H4 (cell line): ENCODE measurements around the gene OPN1LW. TPM values are rescaled to one million over a fixed set of nuclear protein-coding genes. Genes with fewer than 3 reads are reported as not detected.
"Not testable (repeated sequence)": the region's sequence is repeated elsewhere in the genome, so short reads cannot be mapped to it uniquely, and the experiment has no call there.

Source experiments
- DNase-seq: peaks from one replicate; pipeline ENCODE4 v3.0.0-alpha.2; 2015; ENCODE audit warnings: low spot score
- total RNA-seq: library from RNA; depleted of rRNA; stranded (reverse); fragments of >200 nt; shearing (Covaris generic); gene quantifications from 2 replicates; pipeline ENCODE4 v1.2.3, GENCODE V29; 2014

OPN1LW gene
- total RNA-seq, 1 experiment from 2014 or later, result not detected

- DNase-seq, result no peak
Measured at GRCh38 chrX:154132366-154132765, 11.7 kb upstream of the OPN1LW start.

DNA sequence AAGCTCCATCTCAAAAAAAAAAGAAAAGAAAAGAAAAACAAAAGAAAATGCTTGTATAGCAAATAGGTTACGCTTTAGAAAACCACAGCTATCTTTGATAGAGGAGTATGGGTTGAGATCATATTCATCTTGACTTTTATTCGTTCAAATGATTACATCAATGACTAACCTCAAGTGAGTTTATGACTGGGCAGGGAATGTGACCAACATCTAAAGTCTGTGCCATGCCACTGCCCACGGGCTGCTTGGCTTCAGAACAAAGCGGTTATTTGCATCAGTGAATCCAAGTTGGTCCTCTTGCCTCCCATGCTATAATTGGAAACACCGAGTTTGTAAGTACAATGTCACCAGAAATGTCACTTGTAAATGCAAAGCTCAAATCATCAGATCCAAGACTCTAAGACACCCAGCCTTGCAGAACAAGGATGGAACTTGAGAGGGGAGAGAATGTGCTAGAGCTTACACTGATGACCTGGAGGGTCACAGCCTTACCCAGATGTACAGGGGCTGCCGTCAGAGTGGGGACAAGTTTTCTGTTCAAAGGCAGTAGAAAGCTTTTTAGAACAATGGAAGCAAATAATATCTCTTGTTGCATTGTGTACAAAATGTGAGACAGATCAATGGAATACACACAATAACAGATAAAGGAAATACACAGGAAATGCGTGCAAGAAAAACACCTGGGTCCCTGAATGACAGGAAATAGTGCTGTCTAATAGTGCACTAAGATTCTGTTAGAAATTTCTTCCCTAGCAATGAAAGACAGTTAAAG lies 8.4 kb upstream of the OPN1LW start:
- no peak for DNase-seq

DNA sequence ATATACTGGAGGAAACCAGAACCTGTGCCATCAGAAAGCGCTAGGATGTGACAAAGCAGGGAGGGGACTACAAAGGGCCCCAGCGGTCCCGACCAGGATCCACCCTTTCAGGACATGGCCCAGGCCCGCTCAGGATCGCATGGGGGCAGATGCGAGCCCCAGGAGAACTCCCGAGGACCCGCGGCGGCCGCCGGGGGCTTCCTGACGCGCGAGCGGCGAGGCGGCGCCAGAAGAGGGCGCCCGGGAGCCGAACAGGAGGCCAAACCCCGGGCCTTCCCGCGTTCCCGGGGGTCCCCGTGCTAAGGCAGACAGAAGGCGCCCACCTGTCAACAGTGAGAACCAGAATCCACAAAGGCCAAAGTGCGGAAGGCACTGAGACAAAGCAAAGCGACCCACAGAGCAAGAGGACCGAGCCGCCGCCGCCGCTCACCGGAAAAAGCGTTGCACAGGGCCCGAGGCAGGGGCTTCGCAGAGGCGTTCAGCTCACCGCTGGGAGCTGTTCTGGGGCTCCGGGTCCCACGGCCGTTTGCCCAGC lies 7.3 kb upstream of the OPN1LW start:
- DNase-seq, result peak; percentile 5

DNA sequence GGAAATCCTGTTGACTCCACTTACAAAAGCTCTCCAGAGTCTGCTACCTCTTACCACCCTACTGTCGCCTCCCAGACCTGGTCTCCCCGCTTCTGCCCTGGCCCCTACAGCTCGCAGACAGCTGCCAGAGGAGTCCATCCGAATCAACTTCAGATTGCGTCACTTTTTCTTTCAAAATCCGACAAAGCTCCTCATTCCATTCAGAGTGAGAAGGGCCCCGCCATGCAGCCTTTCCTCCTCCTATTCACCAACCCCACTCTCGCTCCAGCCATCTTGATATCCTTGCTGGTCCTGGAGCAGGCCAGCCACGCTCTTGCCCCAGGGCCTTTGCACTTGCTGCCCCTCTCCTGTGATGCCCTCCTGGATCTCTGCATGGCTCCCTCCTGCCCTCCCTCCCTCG lies 5.2 kb upstream of the OPN1LW start:
- no peak for DNase-seq

GRCh38 chrX:154140206-154140605 lies 3.8 kb upstream of the OPN1LW start:
- no peak for DNase-seq

- no peak for DNase-seq
Measured at GRCh38 chrX:154140742-154141141, 3.3 kb upstream of the OPN1LW start.

DNA sequence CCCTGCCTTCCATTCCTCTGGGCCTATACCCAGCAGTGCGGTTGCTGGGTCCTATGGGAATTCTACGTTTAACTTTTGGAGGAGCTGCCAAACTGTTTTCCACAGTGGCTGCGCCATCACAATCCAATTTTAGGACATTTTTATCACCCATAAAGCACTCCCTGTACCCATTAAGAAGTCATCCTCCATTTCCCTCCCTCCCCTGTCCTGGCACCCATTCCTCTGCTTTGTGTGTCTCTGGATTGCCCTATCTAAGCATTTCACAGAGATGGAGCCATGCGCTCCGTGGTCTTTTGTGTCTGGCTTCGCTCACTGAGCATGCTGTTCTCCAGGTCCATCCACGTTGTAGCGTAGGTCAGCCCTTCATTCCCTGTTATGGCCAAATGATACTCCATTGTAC lies 1.7 kb upstream of the OPN1LW start:
- no peak for DNase-seq

GRCh38 chrX:154142950-154143745 lies 895 bp upstream of the OPN1LW start:
- no peak for DNase-seq

DNA sequence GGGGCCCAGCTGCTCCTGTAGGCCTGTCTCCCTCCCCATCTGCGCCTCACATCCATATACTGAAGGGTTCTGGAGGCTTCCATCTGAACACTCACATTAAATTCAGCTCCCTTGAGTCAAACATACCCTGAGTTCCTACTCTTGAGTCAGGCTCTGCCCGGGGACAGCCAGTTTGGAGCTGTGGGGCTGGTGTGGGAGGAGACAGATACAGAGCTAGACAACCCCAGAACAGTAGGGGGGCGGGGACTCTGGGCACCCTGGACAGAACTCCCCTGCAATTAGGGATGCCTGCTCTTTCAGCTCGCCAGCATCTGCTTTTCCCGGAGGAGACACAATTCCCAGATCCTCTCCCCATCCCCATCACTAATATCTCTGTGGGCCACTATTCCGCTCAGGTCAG lies 7.0 kb downstream of the OPN1LW start:
- not testable (repeated sequence) for DNase-seq

DNA sequence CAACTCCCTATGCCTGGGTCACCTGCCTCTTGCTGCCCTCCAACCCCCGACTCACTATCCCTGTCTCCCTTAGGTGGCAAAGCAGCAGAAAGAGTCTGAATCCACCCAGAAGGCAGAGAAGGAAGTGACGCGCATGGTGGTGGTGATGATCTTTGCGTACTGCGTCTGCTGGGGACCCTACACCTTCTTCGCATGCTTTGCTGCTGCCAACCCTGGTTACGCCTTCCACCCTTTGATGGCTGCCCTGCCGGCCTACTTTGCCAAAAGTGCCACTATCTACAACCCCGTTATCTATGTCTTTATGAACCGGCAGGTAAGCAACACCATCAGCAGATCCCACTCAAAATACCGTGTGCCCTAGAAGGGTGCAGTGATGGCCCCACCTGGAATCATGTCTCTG lies 12.2 kb downstream of the OPN1LW start:
- not testable (repeated sequence) for DNase-seq

DNA sequence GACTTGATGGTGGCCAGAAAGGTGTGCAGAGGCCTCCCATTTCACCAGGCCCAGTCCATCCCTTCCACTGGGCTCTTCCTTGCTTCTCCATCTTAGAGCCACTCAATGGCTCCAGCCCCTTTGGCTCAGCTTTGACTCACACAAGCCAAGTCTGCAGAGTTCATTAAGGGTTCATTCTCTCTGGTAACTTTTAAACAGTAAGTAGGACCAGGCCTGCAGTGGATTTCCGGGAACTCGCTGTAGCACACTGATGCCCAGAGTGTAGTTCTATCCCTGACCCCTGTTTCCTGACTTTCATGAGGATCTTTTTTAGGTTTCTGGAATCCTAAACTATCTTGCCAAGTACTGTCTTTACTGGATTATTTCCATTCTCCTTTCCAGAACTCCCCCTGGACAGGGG lies 13.2 kb downstream of the OPN1LW start:
- DNase-seq, result not testable (repeated sequence)

DNA sequence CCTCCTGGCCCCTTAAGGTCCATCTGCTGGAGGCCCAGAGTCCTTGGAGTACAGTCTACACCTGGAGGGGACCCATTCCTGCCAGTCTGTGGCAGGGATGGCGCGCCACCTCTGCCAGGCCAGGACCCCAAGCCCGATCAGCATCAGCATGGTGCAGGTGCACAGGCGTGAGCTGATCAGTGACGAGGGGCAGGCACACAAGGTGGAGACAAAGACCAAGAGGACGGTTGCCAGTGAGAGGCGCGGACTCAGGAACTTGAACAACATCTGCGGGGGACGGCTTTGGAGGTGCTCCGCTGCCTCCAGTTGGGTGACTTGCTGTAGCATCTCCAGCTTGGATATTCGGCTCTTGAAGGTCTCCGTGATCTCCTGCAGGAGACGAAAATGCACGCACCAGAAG lies 15.3 kb downstream of the OPN1LW start:
- DNase-seq, result not testable (repeated sequence)

DNA sequence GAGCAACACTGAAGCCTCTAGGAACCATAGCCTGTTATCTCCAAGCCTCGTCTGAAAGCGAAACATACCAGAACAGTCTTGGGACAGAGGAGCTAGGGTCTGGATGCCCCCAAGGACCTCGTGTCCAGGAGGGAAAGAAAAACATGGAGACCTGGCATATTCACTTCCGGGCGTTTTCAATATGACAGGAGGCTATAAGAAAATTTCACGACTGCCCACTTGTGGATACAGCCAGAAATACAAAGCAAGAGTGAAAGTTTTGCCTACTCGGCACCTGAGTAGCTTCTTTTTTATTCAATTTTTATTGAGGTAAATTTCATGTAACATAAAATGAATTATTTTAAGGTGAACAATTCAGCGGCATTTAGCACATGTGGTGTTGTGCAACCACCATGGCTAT lies 20.9 kb downstream of the OPN1LW start:
- not testable (repeated sequence) for DNase-seq

GRCh38 chrX:154168384-154168783 lies 24.3 kb downstream of the OPN1LW start:
- DNase-seq, result not testable (repeated sequence)

GRCh38 chrX:154172535-154172943 lies 28.5 kb downstream of the OPN1LW start:
- not testable (repeated sequence) for DNase-seq

GRCh38 chrX:154174356-154174755 lies 30.3 kb downstream of the OPN1LW start:
- DNase-seq, result not testable (repeated sequence)

GRCh38 chrX:154182296-154182695 lies 38.3 kb downstream of the OPN1LW start, which contains the start of gene OPN1MW:
Gene OPN1MW (plus strand): TSS chrX:154182596. CDS start chrX:154182678, 82 bp downstream.
- not testable (repeated sequence) for DNase-seq

- DNase-seq, result not testable (repeated sequence)
Measured at GRCh38 chrX:154183794-154184193, 39.8 kb downstream of the OPN1LW start.

GRCh38 chrX:154192846-154193245 lies 48.8 kb downstream of the OPN1LW start:
- DNase-seq, result not testable (repeated sequence)

- DNase-seq, result not testable (repeated sequence)
Measured at GRCh38 chrX:154194316-154194715, 50.3 kb downstream of the OPN1LW start.

- not testable (repeated sequence) for DNase-seq
Measured at GRCh38 chrX:154196466-154196865, 52.4 kb downstream of the OPN1LW start.
